ENCODE measurements around the gene DRAXIN. TPM values are rescaled to one million over a fixed set of nuclear protein-coding genes. Genes with fewer than 3 reads are reported as not detected.

Gene DRAXIN
- total and polyA plus RNA-seq, 2 donors (not counting 3 experiments of a cell fraction or from before 2014, with no cell fraction given) = 0.44 to 3.2 TPM

DNA sequence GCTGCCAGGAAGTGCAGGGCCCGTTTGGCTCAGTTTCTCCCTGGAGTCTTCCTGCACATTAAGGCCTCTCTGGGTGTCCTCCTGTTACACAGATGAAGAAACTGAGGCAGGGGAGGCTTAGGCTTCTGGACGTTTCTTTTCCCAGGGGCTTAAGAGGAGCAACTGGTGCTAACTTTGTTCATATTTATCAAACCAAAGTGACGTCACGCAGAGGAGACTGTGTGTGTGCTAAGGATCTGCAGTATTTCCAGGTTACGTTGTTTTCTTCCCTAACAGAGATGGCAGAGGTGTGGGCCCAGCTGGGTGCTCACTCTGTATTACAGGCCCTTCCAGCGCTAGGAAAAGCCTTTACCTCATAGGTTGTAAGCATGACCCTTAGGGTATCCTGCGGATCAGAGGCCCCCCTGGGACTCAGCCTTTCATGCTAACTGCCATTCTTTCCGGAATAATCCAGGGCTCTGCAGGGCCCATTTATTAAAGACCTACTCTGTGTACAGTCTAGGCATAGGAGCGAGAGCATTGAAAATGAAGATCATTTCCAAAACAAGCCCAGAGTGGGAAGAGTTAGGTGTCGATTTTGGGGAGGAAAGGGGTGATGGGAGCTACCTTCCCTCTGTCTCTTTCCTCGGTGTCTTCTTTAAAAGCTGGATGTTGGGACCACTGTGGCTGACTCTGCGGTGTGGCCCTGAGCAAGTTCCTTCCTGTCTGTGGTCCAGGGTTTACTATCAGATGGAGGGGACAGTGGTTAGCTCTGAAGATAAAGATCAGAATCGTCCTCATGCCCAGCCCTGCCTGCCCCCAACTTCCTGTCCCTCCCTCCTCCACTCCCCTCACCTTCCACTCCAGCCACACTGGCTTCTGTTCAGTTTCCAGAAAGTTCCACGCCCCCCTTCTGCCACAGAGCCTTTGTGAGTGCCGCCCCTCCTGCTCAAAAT is 49.0 kb downstream of the DRAXIN start:
- TF ChIP-seq POLR2AphosphoS5 (IDR thresholded peaks at IDR 0.05; ENCODE audit: insufficient read depth, low read depth, low read length) (no peak), FOS (IDR thresholded peaks at IDR 0.05; ENCODE audit: borderline replicate concordance, insufficient read depth, low read length) (no peak), GATA2 (IDR thresholded peaks at IDR 0.05; ENCODE audit: insufficient read depth, insufficient read length, low read depth, low read length) (peak; percentile 60)
- Histone ChIP-seq H3K9ac (replicated peaks; ENCODE audit: extremely low read depth, insufficient read depth, low read length) (no peak overlapping the region), H3K79me2 (ENCODE audit: control insufficient read depth, insufficient read depth, low read length) (no peaks in the 10 kb centered on the region), H3K4me3 (replicated peaks in 1 of 3; ENCODE audit: insufficient read depth in 1 of 3, low read depth in 1 of 3, low read length in 3 of 3) (no peak overlapping the region), H4K20me1 (replicated peaks; ENCODE audit: control insufficient read depth, extremely low read depth, insufficient read depth, low read length) (no peaks in the 10 kb centered on the region), H3K4me1 (ENCODE audit: control insufficient read depth, extremely low read depth, insufficient read depth, low read length) (peaks cover 6% of the 10 kb centered on the region), H3K27ac (ENCODE audit: insufficient read depth, low read depth, low read length) (no peak overlapping the region), H3K9me1 (replicated peaks; ENCODE audit: control insufficient read depth, extremely low read depth, insufficient read depth, low read length) (no peaks in the 10 kb centered on the region), H2AFZ (ENCODE audit: low read depth, low read length) (no peak overlapping the region), H3K27me3 (ENCODE audit: control insufficient read depth in 2 of 2, insufficient read depth in 2 of 2, low read length in 2 of 2) (no peaks in the 10 kb centered on the region), H3K9me3 (replicated peaks; ENCODE audit: control insufficient read depth, insufficient read depth, low read length) (no peaks in the 10 kb centered on the region), H3K36me3 (ENCODE audit: control insufficient read depth in 2 of 2, extremely low read depth in 1 of 2, insufficient read depth in 2 of 2, low read length in 2 of 2) (no peaks in the 10 kb centered on the region), H3K4me2 (ENCODE audit: insufficient read depth, low read length) (no peak overlapping the region)
- intact Hi-C loops (cut with micrococcal nuclease) = no loop called here
- POLR2A ChIA-PET = no interaction called here
- FAIRE-seq (no peak), DNase-seq (ENCODE audit: low read depth, low spot score) (no peak)
- CTCF ChIA-PET = interaction anchor here (1.1 kb wide), 1 partner anchor 76 kb away, joined by 4 read pairs; the partner anchor contains the start of gene FBXO6
- dilution Hi-C loops (cut with MboI; ENCODE audit: extremely low pct_ligation_motif_present, low sequenced_read_pairs) = no loop called here
- BruUV-seq (replicated peaks) = no TSS peak

GRCh38 chr1:11741482-11741881 is 50.0 kb downstream of the DRAXIN start:
- Histone ChIP-seq H4K20me1 (replicated peaks; ENCODE audit: control insufficient read depth, extremely low read depth, insufficient read depth, low read length) (no peaks in the 10 kb centered on the region), H3K9me1 (replicated peaks; ENCODE audit: control insufficient read depth, extremely low read depth, insufficient read depth, low read length) (no peaks in the 10 kb centered on the region), H2AFZ (ENCODE audit: low read depth, low read length) (no peak overlapping the region), H3K4me1 (ENCODE audit: control insufficient read depth, extremely low read depth, insufficient read depth, low read length) (peaks cover 6% of the 10 kb centered on the region), H3K79me2 (ENCODE audit: control insufficient read depth, insufficient read depth, low read length) (no peaks in the 10 kb centered on the region), H3K9me3 (replicated peaks; ENCODE audit: control insufficient read depth, insufficient read depth, low read length) (no peaks in the 10 kb centered on the region), H3K4me3 (replicated peaks in 1 of 3; ENCODE audit: insufficient read depth in 1 of 3, low read depth in 1 of 3, low read length in 3 of 3) (no peak overlapping the region), H3K36me3 (ENCODE audit: control insufficient read depth in 2 of 2, extremely low read depth in 1 of 2, insufficient read depth in 2 of 2, low read length in 2 of 2) (no peaks in the 10 kb centered on the region), H3K9ac (replicated peaks; ENCODE audit: extremely low read depth, insufficient read depth, low read length) (no peak overlapping the region), H3K4me2 (ENCODE audit: insufficient read depth, low read length) (no peak overlapping the region), H3K27ac (ENCODE audit: insufficient read depth, low read depth, low read length) (no peak overlapping the region), H3K27me3 (ENCODE audit: control insufficient read depth in 2 of 2, insufficient read depth in 2 of 2, low read length in 2 of 2) (no peaks in the 10 kb centered on the region)
- dilution Hi-C loops (cut with MboI; ENCODE audit: extremely low pct_ligation_motif_present, low sequenced_read_pairs) (no loop called here), intact Hi-C loops (cut with micrococcal nuclease) (no loop called here)
- TF ChIP-seq POLR2AphosphoS5 (IDR thresholded peaks at IDR 0.05; ENCODE audit: insufficient read depth, low read depth, low read length) = no peak
- no peak for TF ChIP-seq EZH2 (IDR thresholded peaks at IDR 0.05; ENCODE audit: borderline replicate concordance, low read depth, low read length, severe bottlenecking)
- TF ChIP-seq, protein P1, sequence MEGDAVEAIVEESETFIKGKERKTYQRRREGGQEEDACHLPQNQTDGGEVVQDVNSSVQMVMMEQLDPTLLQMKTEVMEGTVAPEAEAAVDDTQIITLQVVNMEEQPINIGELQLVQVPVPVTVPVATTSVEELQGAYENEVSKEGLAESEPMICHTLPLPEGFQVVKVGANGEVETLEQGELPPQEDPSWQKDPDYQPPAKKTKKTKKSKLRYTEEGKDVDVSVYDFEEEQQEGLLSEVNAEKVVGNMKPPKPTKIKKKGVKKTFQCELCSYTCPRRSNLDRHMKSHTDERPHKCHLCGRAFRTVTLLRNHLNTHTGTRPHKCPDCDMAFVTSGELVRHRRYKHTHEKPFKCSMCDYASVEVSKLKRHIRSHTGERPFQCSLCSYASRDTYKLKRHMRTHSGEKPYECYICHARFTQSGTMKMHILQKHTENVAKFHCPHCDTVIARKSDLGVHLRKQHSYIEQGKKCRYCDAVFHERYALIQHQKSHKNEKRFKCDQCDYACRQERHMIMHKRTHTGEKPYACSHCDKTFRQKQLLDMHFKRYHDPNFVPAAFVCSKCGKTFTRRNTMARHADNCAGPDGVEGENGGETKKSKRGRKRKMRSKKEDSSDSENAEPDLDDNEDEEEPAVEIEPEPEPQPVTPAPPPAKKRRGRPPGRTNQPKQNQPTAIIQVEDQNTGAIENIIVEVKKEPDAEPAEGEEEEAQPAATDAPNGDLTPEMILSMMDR (IDR thresholded peaks at IDR 0.05; ENCODE audit: extremely low read depth in 1 of 2, insufficient read depth in 1 of 2, low read depth in 1 of 2, low read length in 2 of 2) = no peak
- TF ChIP-seq POLR2A (IDR thresholded peaks at IDR 0.05; ENCODE audit: low read depth, low read length) = no peak
- TF ChIP-seq JUN (IDR thresholded peaks at IDR 0.05; ENCODE audit: borderline replicate concordance, insufficient read depth, insufficient read length, low read depth) = no peak
- TF ChIP-seq MAX (IDR thresholded peaks at IDR 0.05; ENCODE audit: insufficient read depth, insufficient read length) = no peak
- TF ChIP-seq MYC (IDR thresholded peaks at IDR 0.05; ENCODE audit: low read depth, low read length) = no peak
- no peak for TF ChIP-seq FOS (IDR thresholded peaks at IDR 0.05; ENCODE audit: borderline replicate concordance, insufficient read depth, low read length)
- TF ChIP-seq GATA2 (IDR thresholded peaks at IDR 0.05; ENCODE audit: insufficient read depth, insufficient read length, low read depth, low read length) = no peak
- no peak for DNase-seq (ENCODE audit: low read depth, low spot score)
- no TSS peak for BruUV-seq (replicated peaks)
- FAIRE-seq = no peak
- ChIA-PET POLR2A (interaction anchor here (0.6 kb wide), 1 partner anchor 76 kb away, joined by 3 read pairs; no protein-coding TSS in a partner anchor), CTCF (interaction anchor here (0.6 kb wide), 1 partner anchor 19 kb away, joined by 3 read pairs; no protein-coding TSS in a partner anchor)
